IPS-15b (cell line): ENCODE measurements around the gene TM7SF3.
"Not testable (repeated sequence)": the region's sequence is repeated elsewhere in the genome, so short reads cannot be mapped to it uniquely, and the experiment has no call there.

ENCODE experiments used
- H3K27me3 ChIP-seq: one replicate; pipeline ENCODE4 v1.6.1; 2013; ENCODE audit warnings: low read length; ENCODE audit not compliant: control insufficient read depth, insufficient read depth
- H3K36me3 ChIP-seq: one replicate; pipeline ENCODE4 v1.6.1; 2013; ENCODE audit warnings: low read length; ENCODE audit not compliant: control insufficient read depth, insufficient read depth
- H3K4me1 ChIP-seq: one replicate; pipeline ENCODE4 v1.6.1; 2013; ENCODE audit warnings: mild to moderate bottlenecking, low read length; ENCODE audit not compliant: control insufficient read depth, insufficient read depth
- H3K4me3 ChIP-seq: one replicate; pipeline ENCODE4 v1.5.1; 2013; ENCODE audit warnings: low read depth, low read length
- H3K9ac ChIP-seq: one replicate; pipeline ENCODE4 v1.6.1; 2013; ENCODE audit warnings: low read depth, mild to moderate bottlenecking, low read length
- H3K9me3 ChIP-seq: one replicate; pipeline ENCODE4 v1.6.1; 2013; ENCODE audit warnings: mild to moderate bottlenecking, low read length; ENCODE audit not compliant: control insufficient read depth, insufficient read depth

TM7SF3 gene

DNA sequence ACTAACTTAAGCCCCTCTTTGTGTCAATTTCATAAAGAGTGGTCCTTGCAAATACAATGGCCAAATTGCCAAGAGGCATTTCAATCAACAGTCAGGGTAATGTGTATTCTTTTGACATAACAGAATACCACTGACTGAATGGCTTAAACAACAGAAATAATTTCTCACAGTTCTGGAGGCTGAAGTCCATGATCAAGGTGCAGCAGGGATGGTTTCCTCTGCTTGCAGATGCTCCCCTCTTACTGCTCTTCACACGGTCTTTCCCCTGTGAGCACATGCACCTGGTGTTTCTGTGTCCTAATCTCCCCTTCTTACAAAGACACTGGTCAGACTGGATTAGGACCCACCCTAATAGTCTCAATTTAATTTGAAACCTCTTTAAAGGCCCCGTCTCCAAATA, 44.0 kb downstream of the TM7SF3 start:
- Histone ChIP-seq H3K4me3 (no peak overlapping the region), H3K9ac (no peak overlapping the region), H3K36me3 (peaks cover 8% of the 10 kb centered on the region), H3K4me1 (no peaks in the 10 kb centered on the region), H3K27me3 (no peaks in the 10 kb centered on the region), H3K9me3 (no peaks in the 10 kb centered on the region)

- Histone ChIP-seq H3K4me1 (no peaks in the 10 kb centered on the region), H3K4me3 (no peak overlapping the region), H3K9me3 (no peaks in the 10 kb centered on the region), H3K36me3 (no peaks in the 10 kb centered on the region), H3K9ac (no peak overlapping the region), H3K27me3 (no peaks in the 10 kb centered on the region)
These were observed 47.3 kb downstream of the TM7SF3 start for GRCh38 chr12:26966842-26967241.

DNA sequence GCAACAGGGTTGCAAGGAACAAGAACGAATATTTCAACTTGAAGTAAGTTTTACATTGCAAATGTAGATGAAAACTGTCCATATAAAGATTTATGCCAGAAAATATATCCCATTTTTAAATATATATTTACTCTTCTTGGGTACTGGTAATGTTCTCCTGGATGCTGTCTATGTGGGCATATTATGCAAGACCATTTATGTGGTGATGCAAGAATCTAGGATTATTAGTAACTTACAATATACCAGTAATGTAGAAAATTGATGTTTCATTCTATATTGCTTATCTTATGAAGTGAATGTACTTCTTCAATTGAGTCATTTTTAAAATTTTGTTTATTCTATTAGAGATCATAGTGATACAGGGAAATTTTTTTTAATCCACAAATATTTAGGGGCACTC, 50.8 kb downstream of the TM7SF3 start:
- no peak overlapping the region for H3K9ac ChIP-seq
- H3K4me3 ChIP-seq: no peak overlapping the region
- H3K9me3 ChIP-seq: no peaks in the 10 kb centered on the region
- no peaks in the 10 kb centered on the region for H3K27me3 ChIP-seq
- H3K36me3 ChIP-seq: no peaks in the 10 kb centered on the region
- H3K4me1 ChIP-seq: no peaks in the 10 kb centered on the region

DNA sequence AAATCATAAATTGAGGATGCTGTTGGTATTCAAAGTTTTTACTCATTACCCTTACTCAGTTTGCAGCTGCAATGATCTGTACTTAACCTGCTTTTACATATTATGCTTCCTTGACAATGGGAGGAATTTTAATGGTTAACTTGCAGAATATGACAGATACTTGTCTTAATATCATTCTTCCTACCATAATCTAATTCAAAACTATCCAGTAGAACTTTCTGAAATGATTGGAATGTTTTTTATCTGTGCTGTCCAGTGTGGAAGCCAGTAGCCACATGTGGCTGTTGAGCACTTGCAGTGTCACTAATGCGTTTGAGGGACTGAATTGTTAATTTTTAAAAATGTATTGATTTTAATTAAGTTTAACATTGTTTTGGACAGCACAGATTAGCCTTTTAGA, 52.4 kb downstream of the TM7SF3 start:
- Histone ChIP-seq H3K36me3 (no peaks in the 10 kb centered on the region), H3K4me1 (no peaks in the 10 kb centered on the region), H3K9me3 (no peaks in the 10 kb centered on the region), H3K9ac (no peak overlapping the region), H3K27me3 (no peaks in the 10 kb centered on the region), H3K4me3 (no peak overlapping the region)

- not testable (repeated sequence) for H3K27me3 ChIP-seq
These were observed 52.8 kb downstream of the TM7SF3 start for GRCh38 chr12:26961391-26961790.

GRCh38 chr12:26954027-26954426, 60.2 kb downstream of the TM7SF3 start:
- Histone ChIP-seq H3K36me3 (no peaks in the 10 kb centered on the region), H3K9me3 (peaks cover 1% of the 10 kb centered on the region), H3K4me3 (no peak overlapping the region), H3K9ac (no peak overlapping the region), H3K27me3 (no peaks in the 10 kb centered on the region), H3K4me1 (no peaks in the 10 kb centered on the region)

More at GRCh38 chr12:26961391-26961790, 52.8 kb downstream of the TM7SF3 start:
- H3K4me3 ChIP-seq, H3K4me1 ChIP-seq, H3K9me3 ChIP-seq, H3K36me3 ChIP-seq, H3K9ac ChIP-seq: not testable (repeated sequence)

GRCh38 chr12:26953447-26953846, 60.7 kb downstream of the TM7SF3 start:
- no peak overlapping the region for H3K9ac ChIP-seq

DNA sequence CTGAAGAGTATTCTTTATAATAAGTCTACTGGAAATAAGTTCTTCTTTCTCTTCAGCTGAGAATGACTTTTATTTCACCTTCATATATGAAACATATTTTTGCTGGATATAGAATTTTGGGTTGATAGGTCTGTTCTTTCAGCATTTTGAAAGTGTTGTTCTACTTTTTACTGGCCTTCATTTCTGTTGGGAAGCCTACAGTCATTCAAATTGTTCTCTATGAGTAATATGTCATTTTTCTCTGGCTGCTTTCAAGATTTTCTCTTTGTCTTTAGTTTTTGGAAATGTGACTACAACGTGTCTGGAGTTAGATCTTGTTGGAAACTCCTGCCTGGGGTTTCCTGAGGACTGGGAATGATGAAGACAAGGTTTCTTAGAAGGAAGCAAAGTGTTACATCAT, 65.9 kb downstream of the TM7SF3 start:
- H3K9me3 ChIP-seq: peaks cover 2% of the 10 kb centered on the region

More at GRCh38 chr12:26953447-26953846, 60.7 kb downstream of the TM7SF3 start:
- Histone ChIP-seq H3K36me3 (no peaks in the 10 kb centered on the region), H3K4me1 (no peaks in the 10 kb centered on the region), H3K4me3 (no peak overlapping the region), H3K9me3 (peaks cover 2% of the 10 kb centered on the region), H3K27me3 (no peaks in the 10 kb centered on the region)

GRCh38 chr12:26941215-26941594, 73.0 kb downstream of the TM7SF3 start:
- no peaks in the 10 kb centered on the region for H3K27me3 ChIP-seq
- H3K9me3 ChIP-seq: no peaks in the 10 kb centered on the region
- peaks cover 6% of the 10 kb centered on the region for H3K4me1 ChIP-seq
- H3K36me3 ChIP-seq: no peaks in the 10 kb centered on the region
- no peak overlapping the region for H3K4me3 ChIP-seq
- no peak overlapping the region for H3K9ac ChIP-seq

More for the DNA sequence above, 65.9 kb downstream of the TM7SF3 start:
- no peaks in the 10 kb centered on the region for H3K4me1 ChIP-seq
- H3K4me3 ChIP-seq: no peak overlapping the region
- H3K9ac ChIP-seq: no peak overlapping the region
- no peaks in the 10 kb centered on the region for H3K27me3 ChIP-seq
- no peaks in the 10 kb centered on the region for H3K36me3 ChIP-seq

- Histone ChIP-seq H3K9ac (no peak overlapping the region), H3K4me3 (no peak overlapping the region), H3K27me3 (no peaks in the 10 kb centered on the region), H3K9me3 (no peaks in the 10 kb centered on the region), H3K4me1 (peaks cover 6% of the 10 kb centered on the region), H3K36me3 (no peaks in the 10 kb centered on the region)
These were observed 73.5 kb downstream of the TM7SF3 start for GRCh38 chr12:26940516-26941214.

DNA sequence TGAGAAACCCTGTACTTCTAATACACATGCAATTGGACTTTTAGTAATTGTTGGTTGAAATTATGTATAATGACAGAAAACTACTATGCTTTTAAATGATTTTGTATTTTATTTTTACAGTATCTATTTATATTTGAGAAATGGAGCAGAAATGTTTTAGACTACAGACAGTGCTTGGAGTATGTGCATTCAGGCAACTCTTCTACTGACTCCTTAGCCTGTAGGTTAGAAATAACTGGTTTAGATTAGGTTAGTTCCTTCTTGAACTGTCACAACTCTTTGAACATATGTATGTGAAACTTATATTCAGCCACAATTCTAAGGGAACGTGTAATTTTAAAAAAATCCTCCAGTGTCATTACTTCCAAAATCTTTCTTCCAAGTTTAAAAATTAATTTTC, 74.2 kb downstream of the TM7SF3 start:
- H3K4me1 ChIP-seq: peaks cover 6% of the 10 kb centered on the region
- H3K4me3 ChIP-seq: peak overlapping the region; percentile 95
- no peaks in the 10 kb centered on the region for H3K9me3 ChIP-seq
- no peak overlapping the region for H3K9ac ChIP-seq
- H3K36me3 ChIP-seq: no peaks in the 10 kb centered on the region
- H3K27me3 ChIP-seq: no peaks in the 10 kb centered on the region

DNA sequence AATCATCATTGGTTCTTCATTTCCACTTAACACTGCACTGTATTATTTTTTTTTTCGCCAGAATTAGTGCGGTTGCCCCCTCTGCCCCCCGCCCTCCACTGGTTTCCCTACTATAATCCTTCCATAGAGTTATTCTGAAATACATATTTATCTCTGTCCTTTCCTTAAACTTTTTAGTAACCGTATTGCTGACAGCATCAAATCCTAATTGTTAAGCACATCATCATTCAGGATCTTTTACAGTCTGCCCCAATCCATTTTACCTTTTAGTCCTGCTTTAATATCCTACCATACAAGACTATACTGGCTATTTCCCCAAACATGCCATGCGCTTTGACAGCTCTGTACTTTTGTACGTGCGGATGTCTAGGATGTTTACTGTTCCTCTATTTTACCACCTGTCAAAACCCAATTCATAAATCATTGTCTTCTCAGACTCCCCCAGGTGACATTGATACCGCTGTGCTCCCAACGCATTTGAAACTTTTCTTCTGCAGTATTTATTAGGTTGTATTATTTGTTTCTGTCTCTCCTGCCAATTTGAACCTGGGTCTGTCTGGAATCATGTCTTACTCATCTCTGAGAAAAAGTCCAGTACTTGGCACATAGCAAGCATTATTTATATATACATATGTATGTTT, 74.9 kb downstream of the TM7SF3 start:
- H3K4me3 ChIP-seq: peak overlapping the region; percentile 95
- no peaks in the 10 kb centered on the region for H3K9me3 ChIP-seq
- H3K9ac ChIP-seq: peak overlapping the region; percentile 70
- H3K27me3 ChIP-seq: no peaks in the 10 kb centered on the region
- H3K4me1 ChIP-seq: peaks cover 6% of the 10 kb centered on the region
- H3K36me3 ChIP-seq: no peaks in the 10 kb centered on the region
